Measurements from ENCODE around the gene SRRM5.

DNA sequence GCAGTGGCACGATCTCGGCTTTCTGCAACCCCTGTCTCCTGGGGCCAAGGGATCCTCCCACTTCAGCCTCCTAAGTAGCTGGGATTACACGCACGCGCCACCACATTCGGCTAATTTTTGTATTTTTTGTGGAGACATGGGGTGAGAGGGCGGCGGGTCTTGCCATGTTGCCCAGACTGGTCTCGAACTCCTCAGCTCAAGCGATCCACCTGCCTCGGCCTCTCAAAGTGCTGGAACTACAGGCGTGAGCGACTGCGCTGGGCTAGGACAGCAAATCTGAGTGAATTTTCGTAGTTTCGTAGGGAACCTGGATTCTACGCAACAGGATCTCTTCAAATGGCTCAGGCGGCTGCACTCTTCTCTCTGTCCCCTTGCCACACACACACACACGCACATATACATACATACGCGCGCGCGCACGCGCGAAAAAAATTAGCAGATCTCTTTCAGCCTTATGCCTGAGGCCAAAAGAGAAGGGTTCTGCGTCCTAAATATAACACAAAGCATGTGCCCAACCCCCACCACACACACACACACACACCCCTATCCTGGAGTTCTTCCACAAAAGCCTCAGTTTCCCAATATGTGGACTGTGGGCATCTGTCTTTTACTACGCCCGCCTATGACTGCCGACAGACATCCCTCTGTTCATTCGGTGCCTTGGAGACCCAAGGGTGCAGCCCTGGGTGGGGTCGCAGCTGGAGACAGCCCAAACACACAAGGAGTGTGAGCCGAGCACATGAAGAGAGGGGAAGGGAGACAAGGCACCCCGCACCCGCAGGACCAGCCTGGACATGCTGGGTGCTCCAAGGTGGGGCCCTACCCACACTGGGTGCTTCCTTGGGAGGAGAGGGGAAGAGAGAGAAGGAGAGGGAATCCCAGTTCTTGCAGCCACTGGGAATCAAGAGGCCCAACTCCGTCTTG is 35.7 kb upstream of the SRRM5 start:
- no peak for TF ChIP-seq SUZ12 (IDR thresholded peaks at IDR 0.05; ENCODE audit: extremely low read depth, insufficient read depth, insufficient read length)
- no peak for TF ChIP-seq ZNF274 (IDR thresholded peaks at IDR 0.05; ENCODE audit: low read depth, low read length)

Measured in NT2/D1 (cell line).